Measurements from ENCODE around the gene CCL13. TPM values are rescaled to one million over a fixed set of nuclear protein-coding genes. Genes with fewer than 3 reads are reported as not detected.

Gene CCL13
- total and polyA plus RNA-seq, 10 of the 15 experiments (the other 5 are each of a cell fraction or from before 2014, with no cell fraction given) = not detected

DNA sequence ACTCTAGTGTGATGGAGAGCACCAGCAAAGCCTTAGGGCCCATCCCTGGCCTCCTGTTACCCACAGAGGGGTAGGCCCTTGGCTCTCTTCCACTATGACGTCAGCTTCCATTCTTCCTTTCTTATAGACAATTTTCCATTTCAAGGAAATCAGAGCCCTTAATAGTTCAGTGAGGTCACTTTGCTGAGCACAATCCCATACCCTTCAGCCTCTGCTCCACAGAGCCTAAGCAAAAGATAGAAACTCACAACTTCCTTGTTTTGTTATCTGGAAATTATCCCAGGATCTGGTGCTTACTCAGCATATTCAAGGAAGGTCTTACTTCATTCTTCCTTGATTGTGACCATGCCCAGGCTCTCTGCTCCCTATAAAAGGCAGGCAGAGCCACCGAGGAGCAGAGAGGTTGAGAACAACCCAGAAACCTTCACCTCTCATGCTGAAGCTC is 37.2 kb upstream of the CCL13 start, which contains the start of gene CCL8 (continued):
- TF ChIP-seq, protein P1, sequence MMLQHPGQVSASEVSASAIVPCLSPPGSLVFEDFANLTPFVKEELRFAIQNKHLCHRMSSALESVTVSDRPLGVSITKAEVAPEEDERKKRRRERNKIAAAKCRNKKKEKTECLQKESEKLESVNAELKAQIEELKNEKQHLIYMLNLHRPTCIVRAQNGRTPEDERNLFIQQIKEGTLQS (IDR thresholded peaks at IDR 0.05; ENCODE audit: borderline replicate concordance, extremely low read depth, low read depth, low read length) = no peak

DNA sequence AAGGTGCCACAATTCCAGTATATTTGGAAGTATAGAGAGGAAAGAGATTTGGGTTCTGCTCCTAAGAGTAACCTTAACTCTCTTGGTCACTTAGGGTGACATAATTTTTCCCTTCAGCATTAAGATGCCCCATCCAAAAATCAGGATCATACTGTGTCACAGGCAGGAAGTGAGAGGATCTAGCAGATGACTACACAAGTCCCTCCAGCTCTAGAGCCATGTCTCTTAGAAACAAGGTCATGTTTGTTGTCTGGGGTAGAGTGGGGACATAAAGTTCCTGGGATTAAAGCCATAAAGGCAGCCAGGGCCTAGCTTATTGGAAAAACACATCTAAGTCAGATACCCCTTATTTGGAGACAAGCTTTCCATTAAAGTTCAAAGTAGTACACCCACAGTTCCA is 34.3 kb upstream of the CCL13 start:
- CTCF ChIA-PET = interaction anchor here (1.1 to 2.4 kb wide), 3 partner anchors 11 to 40 kb away, joined by 3 to 11 read pairs (median 9); no protein-coding TSS in a partner anchor
- no peak for TF ChIP-seq NFIC (IDR thresholded peaks at IDR 0.05; ENCODE audit: low read depth, low read length)
- TF ChIP-seq RBBP5 (conservative IDR thresholded peaks at IDR 0.05) = no peak
- TF ChIP-seq SREBF1 (IDR thresholded peaks at IDR 0.05; ENCODE audit: low read length) = no peak
- TF ChIP-seq SRF (IDR thresholded peaks at IDR 0.05; ENCODE audit: low read depth in 2 of 2, low read length in 2 of 2) = no peak
- TF ChIP-seq FOXK2 (IDR thresholded peaks at IDR 0.05) = no peak
- TF ChIP-seq RCOR1 (conservative IDR thresholded peaks at IDR 0.05; ENCODE audit: low read depth, low read length) = no peak
- TF ChIP-seq, protein P2, sequence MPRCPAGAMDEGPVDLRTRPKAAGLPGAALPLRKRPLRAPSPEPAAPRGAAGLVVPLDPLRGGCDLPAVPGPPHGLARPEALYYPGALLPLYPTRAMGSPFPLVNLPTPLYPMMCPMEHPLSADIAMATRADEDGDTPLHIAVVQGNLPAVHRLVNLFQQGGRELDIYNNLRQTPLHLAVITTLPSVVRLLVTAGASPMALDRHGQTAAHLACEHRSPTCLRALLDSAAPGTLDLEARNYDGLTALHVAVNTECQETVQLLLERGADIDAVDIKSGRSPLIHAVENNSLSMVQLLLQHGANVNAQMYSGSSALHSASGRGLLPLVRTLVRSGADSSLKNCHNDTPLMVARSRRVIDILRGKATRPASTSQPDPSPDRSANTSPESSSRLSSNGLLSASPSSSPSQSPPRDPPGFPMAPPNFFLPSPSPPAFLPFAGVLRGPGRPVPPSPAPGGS (IDR thresholded peaks at IDR 0.05; ENCODE audit: borderline replicate concordance, insufficient read depth, low read depth, low read length, poor library complexity, severe bottlenecking) = no peak
- TF ChIP-seq MXI1 (IDR thresholded peaks at IDR 0.05; ENCODE audit: low read depth, low read length) = no peak
- TF ChIP-seq ESRRA (IDR thresholded peaks at IDR 0.05; ENCODE audit: low read length) = no peak
- TF ChIP-seq TBL1XR1 (IDR thresholded peaks at IDR 0.05; ENCODE audit: low read depth, low read length) = no peak
- no peak for TF ChIP-seq STAT3 (IDR thresholded peaks at IDR 0.05; ENCODE audit: low read depth, low read length)
- no peak for TF ChIP-seq IKZF1 (conservative IDR thresholded peaks at IDR 0.05)
- no peak for TF ChIP-seq EGR1 (IDR thresholded peaks at IDR 0.05; ENCODE audit: borderline replicate concordance in 1 of 2, low read depth in 2 of 2, low read length in 2 of 2)
- TF ChIP-seq, protein P3, sequence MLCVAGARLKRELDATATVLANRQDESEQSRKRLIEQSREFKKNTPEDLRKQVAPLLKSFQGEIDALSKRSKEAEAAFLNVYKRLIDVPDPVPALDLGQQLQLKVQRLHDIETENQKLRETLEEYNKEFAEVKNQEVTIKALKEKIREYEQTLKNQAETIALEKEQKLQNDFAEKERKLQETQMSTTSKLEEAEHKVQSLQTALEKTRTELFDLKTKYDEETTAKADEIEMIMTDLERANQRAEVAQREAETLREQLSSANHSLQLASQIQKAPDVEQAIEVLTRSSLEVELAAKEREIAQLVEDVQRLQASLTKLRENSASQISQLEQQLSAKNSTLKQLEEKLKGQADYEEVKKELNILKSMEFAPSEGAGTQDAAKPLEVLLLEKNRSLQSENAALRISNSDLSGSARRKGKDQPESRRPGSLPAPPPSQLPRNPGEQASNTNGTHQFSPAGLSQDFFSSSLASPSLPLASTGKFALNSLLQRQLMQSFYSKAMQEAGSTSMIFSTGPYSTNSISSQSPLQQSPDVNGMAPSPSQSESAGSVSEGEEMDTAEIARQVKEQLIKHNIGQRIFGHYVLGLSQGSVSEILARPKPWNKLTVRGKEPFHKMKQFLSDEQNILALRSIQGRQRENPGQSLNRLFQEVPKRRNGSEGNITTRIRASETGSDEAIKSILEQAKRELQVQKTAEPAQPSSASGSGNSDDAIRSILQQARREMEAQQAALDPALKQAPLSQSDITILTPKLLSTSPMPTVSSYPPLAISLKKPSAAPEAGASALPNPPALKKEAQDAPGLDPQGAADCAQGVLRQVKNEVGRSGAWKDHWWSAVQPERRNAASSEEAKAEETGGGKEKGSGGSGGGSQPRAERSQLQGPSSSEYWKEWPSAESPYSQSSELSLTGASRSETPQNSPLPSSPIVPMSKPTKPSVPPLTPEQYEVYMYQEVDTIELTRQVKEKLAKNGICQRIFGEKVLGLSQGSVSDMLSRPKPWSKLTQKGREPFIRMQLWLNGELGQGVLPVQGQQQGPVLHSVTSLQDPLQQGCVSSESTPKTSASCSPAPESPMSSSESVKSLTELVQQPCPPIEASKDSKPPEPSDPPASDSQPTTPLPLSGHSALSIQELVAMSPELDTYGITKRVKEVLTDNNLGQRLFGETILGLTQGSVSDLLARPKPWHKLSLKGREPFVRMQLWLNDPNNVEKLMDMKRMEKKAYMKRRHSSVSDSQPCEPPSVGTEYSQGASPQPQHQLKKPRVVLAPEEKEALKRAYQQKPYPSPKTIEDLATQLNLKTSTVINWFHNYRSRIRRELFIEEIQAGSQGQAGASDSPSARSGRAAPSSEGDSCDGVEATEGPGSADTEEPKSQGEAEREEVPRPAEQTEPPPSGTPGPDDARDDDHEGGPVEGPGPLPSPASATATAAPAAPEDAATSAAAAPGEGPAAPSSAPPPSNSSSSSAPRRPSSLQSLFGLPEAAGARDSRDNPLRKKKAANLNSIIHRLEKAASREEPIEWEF (IDR thresholded peaks at IDR 0.05; ENCODE audit: insufficient replicate concordance, low read depth, low read length) = no peak

More for the DNA sequence above, 34.3 kb upstream of the CCL13 start:
- no peak for ATAC-seq
- Histone ChIP-seq H3K4me1 (ENCODE audit: control insufficient read depth, insufficient read depth, low read length) (no peaks in the 10 kb centered on the region), H3K79me2 (ENCODE audit: control insufficient read depth, insufficient read depth, low read length) (no peaks in the 10 kb centered on the region), H3K4me2 (ENCODE audit: control insufficient read depth, insufficient read depth) (no peak overlapping the region), H2AFZ (ENCODE audit: control insufficient read depth, low read depth, low read length) (no peak overlapping the region), H3K27me3 (replicated peaks in 1 of 2; ENCODE audit: control insufficient read depth in 2 of 2, insufficient read depth in 2 of 2, low read length in 1 of 2) (peaks cover 0 to 3% of the 10 kb centered on the region in 2 experiments; a peak in 1 of 4 replicates), H3K9me3 (replicated peaks; ENCODE audit: control insufficient read depth, insufficient read depth, low read length) (no peaks in the 10 kb centered on the region; the same call in 2 of the 3 replicates), H4K20me1 (ENCODE audit: control insufficient read depth, insufficient read depth) (no peaks in the 10 kb centered on the region), H3K36me3 (ENCODE audit: control insufficient read depth in 2 of 2, insufficient read depth in 2 of 2, low read length in 1 of 2) (no peaks in the 10 kb centered on the region), H3K9ac (ENCODE audit: control insufficient read depth, insufficient read depth, low read length) (no peak overlapping the region), H3K27ac (ENCODE audit: control insufficient read depth, insufficient read depth) (no peak overlapping the region), H3K4me3 (no peak overlapping the region)
- no TSS peak for BruUV-seq (replicated peaks)
- SMC1A ChIA-PET (ENCODE audit: uncharacterized antibody, unreplicated experiment) = interaction anchor here (0.8 to 1.3 kb wide), 2 partner anchors 13 to 40 kb away, joined by 3 to 4 read pairs; no protein-coding TSS in a partner anchor
- in situ Hi-C loops (cut with MboI) = no loop called here
- DNase-seq (ENCODE audit: low read depth, low spot score) = no peak
- intact Hi-C loops (cut with micrococcal nuclease; ENCODE audit: unreplicated experiment) = no loop called here
- FAIRE-seq = no peak
- POLR2A ChIA-PET = no interaction called here
- RAD21 ChIA-PET (ENCODE audit: unreplicated experiment) = no interaction called here

Data from GM12878 (cell line).